ENCODE data around the gene OXLD1. TPM values are rescaled to one million over a fixed set of nuclear protein-coding genes. Genes with fewer than 3 reads are reported as not detected.

The OXLD1 gene
- total RNA-seq, 1 donor from 2014 or later: 29.7 TPM

DNA sequence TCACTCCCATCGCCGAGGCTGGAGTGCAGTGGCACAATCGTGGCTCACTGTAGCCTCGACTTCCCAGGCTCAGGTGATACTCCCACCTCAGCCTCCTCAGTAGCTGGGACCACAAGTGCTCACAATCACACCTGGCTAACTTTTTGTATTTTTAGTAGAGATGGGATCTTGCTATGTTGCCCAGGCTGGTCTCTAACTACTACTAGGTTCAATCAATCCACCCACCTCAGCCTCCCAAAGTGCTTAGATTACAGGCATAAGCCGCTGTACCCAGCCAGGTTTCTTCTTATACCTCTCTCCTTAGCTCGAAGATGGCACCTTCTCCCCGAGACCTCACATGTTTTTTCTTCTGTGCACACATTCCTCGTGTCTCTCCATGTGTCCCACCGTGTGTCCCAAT is 26.4 kb downstream of the OXLD1 start:
- no peak overlapping the region for H3K27ac ChIP-seq
- peaks cover 17% of the 10 kb centered on the region for H3K4me1 ChIP-seq
- TF ChIP-seq, protein P1, sequence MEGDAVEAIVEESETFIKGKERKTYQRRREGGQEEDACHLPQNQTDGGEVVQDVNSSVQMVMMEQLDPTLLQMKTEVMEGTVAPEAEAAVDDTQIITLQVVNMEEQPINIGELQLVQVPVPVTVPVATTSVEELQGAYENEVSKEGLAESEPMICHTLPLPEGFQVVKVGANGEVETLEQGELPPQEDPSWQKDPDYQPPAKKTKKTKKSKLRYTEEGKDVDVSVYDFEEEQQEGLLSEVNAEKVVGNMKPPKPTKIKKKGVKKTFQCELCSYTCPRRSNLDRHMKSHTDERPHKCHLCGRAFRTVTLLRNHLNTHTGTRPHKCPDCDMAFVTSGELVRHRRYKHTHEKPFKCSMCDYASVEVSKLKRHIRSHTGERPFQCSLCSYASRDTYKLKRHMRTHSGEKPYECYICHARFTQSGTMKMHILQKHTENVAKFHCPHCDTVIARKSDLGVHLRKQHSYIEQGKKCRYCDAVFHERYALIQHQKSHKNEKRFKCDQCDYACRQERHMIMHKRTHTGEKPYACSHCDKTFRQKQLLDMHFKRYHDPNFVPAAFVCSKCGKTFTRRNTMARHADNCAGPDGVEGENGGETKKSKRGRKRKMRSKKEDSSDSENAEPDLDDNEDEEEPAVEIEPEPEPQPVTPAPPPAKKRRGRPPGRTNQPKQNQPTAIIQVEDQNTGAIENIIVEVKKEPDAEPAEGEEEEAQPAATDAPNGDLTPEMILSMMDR (IDR thresholded peaks at IDR 0.05): no peak
- H3K27me3 ChIP-seq (ENCODE audit: low read depth): no peaks in the 10 kb centered on the region
- DNase-seq (no peak), ATAC-seq (no peak)
- intact Hi-C loops (cut with DNase I): no loop called here
- H3K4me3 ChIP-seq: no peak overlapping the region
- no peaks in the 10 kb centered on the region for H3K36me3 ChIP-seq
- H3K9me3 ChIP-seq: no peaks in the 10 kb centered on the region

DNA sequence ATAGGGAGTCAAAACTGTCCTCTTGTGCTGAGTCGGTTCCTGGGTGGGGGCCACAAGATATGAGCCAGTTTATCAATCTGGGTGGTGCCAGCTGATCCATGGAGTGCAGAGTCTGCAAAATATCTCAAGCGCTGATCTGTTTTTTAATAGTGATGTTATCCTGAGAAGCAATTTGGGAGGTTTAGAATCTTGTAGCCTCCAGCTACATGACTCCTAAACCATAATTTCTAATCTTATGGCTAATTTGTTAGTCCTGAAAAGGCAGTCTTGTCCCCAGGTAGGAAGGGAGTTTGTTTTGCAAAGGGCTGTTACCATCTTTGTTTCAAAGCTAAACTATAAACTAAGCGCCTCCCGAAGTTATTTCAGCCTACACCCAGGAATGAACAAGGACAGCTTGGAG is 27.7 kb downstream of the OXLD1 start:
- DNase-seq (no peak), ATAC-seq (no peak)
- Histone ChIP-seq H3K4me1 (peaks cover 30% of the 10 kb centered on the region), H3K27ac (no peak overlapping the region), H3K4me3 (no peak overlapping the region), H3K9me3 (no peaks in the 10 kb centered on the region), H3K27me3 (ENCODE audit: low read depth) (no peaks in the 10 kb centered on the region), H3K36me3 (no peaks in the 10 kb centered on the region)
- intact Hi-C loops (cut with DNase I): no loop called here
- TF ChIP-seq, protein P1 (IDR thresholded peaks at IDR 0.05): no peak

DNA sequence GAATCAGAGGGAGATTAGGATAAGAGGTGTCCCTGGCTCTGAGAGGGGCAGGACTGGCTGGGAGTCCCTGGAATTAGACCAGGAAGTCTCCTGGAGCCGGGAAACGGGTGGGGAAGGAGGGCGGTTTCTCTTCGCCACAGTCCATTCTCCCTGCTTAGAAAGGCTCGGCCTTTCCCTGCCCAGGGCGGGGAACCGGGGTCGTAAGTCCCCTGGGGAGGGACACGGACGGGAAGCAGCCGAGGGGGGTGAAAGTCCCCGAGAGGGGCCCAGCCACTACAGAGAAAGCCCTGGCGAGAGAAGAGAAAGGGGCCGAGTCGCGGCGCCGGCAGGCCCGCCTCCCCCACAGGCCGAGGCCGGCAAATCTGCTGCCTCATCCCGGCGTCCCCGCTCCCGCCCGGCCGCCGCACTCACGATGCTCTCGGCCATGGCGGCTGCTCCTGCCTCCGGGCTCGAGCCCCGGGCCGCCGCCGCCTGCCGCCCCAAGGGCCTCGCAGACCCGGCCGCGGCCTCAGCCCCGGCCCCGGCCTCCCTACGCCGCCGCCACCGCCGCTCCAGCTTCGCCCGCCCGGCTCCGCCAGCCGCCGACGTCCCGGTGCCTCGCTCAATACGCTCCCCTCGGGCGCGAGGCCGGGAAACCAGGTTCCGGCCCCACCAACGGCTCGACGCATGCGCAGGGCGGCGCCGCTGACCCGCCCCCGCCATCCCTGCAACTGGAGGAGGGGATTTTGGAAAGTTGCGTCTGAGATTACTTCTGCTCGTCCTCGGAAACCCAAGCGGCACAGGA is 29.7 kb downstream of the OXLD1 start, which contains the start of the genes NPLOC4 and TSPAN10:
Gene NPLOC4, minus strand, starts transcription at position 608 of the 784 bp plus-strand sequence. Its CDS starts 182 bp downstream, at position 426.
Gene TSPAN10, plus strand, starts transcription at position 692 of the 784 bp plus-strand sequence. CDS start 5,217 bp downstream, outside the sequence.
- DNase-seq (peak; percentile 88), ATAC-seq (peak; percentile 90 to 96)
- intact Hi-C loops (cut with DNase I): no loop called here

DNA sequence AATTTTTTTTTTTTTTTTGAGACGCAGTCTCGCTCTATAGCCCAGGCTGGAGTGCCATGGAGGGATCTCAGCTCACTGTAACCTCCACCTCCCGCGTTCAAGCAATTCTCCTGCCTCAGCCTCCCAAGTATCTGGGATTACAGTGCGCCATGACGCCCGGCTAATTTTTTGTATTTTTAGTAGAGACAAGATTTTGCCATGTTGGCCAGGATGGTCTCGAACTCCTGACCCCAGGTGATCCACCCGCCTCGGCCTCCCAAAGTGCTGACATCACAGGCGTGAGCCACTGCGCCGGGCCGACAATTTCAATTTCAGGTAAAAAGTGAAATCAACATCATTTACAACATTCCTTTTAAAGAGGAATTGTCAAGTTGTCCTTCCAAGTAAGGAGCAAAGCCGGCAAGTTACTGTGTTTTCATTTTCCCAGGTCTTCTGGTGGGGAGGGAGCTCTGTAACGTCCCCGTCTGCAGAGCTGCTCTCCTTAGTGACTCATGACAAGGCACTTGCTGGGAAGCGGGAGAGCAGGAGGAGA is 30.4 kb downstream of the OXLD1 start:
- no peak for DNase-seq
- Histone ChIP-seq H3K4me3 (peak overlapping the region; percentile 74), H3K4me1 (peaks cover 32% of the 10 kb centered on the region), H3K9me3 (no peaks in the 10 kb centered on the region), H3K27ac (peak overlapping the region; percentile 91), H3K27me3 (ENCODE audit: low read depth) (no peaks in the 10 kb centered on the region), H3K36me3 (no peaks in the 10 kb centered on the region)
- intact Hi-C loops (cut with DNase I): no loop called here
- TF ChIP-seq, protein P1 (IDR thresholded peaks at IDR 0.05): no peak
- ATAC-seq: peak; percentile 76 to 82

More for the DNA sequence above, 29.7 kb downstream of the OXLD1 start, which contains the start of the genes NPLOC4 and TSPAN10:
- TF ChIP-seq, protein P1 (IDR thresholded peaks at IDR 0.05): no peak
- peak within 1 kb of the TSS; percentile 74 for H3K4me3 ChIP-seq
- no peaks in the 10 kb centered on the region for H3K9me3 ChIP-seq
- peaks cover 32% of the 10 kb centered on the region for H3K4me1 ChIP-seq
- no peaks in the 10 kb centered on the region for H3K36me3 ChIP-seq
- H3K27me3 ChIP-seq (ENCODE audit: low read depth): no peaks in the 10 kb centered on the region
- H3K27ac ChIP-seq: peak within 1 kb of the TSS; percentile 91

DNA sequence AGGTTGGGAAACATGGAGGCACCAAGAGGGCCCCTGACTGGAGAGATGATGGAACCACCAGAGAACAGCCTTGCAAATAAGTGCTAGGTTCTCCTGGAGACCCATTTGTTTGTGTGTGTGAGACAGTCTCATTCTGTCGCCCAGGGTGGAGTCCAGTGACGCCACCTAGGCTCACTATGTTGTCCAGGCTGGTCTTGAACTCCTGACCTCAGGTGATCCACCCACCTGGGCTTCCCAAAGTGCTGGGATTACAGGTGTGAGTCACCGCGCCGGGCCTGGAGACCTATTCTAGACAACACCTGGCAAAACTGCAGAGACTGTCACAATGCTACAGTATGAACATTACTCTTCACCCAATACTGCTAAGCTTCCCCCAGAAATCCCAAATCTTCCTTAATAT is 31.0 kb downstream of the OXLD1 start:
- ATAC-seq (no peak), DNase-seq (no peak)
- Histone ChIP-seq H3K4me1 (peaks cover 32% of the 10 kb centered on the region), H3K4me3 (peak overlapping the region; percentile 74), H3K27ac (peak overlapping the region; percentile 91), H3K9me3 (no peaks in the 10 kb centered on the region), H3K36me3 (peaks cover 2% of the 10 kb centered on the region), H3K27me3 (ENCODE audit: low read depth) (no peaks in the 10 kb centered on the region)
- intact Hi-C loops (cut with DNase I): no loop called here
- TF ChIP-seq, protein P1 (IDR thresholded peaks at IDR 0.05): no peak
